G401 (cell line): ENCODE results near the gene GM2A. TPM values are rescaled to one million over a fixed set of nuclear protein-coding genes. Genes with fewer than 3 reads are reported as not detected.

Experiments used
- DNase-seq: peaks from one replicate; pipeline ENCODE4 v3.0.0-alpha.2; 2015; ENCODE audit warnings: low spot score
- in situ Hi-C: cut with HindIII; loops from 2 replicates; pipeline ENCODE4 v1.10.0; 2016; ENCODE audit warnings: low sequenced_read_pairs, mixed read lengths
- total RNA-seq: library from RNA; depleted of rRNA; stranded (reverse); fragments of >200 nt; shearing (Covaris generic); gene quantifications from 2 replicates; pipeline ENCODE4 v1.2.3, GENCODE V29; 2014; rRNA removed

Gene GM2A
- 35.0 and 39.8 TPM in 2 replicates for total RNA-seq

DNA sequence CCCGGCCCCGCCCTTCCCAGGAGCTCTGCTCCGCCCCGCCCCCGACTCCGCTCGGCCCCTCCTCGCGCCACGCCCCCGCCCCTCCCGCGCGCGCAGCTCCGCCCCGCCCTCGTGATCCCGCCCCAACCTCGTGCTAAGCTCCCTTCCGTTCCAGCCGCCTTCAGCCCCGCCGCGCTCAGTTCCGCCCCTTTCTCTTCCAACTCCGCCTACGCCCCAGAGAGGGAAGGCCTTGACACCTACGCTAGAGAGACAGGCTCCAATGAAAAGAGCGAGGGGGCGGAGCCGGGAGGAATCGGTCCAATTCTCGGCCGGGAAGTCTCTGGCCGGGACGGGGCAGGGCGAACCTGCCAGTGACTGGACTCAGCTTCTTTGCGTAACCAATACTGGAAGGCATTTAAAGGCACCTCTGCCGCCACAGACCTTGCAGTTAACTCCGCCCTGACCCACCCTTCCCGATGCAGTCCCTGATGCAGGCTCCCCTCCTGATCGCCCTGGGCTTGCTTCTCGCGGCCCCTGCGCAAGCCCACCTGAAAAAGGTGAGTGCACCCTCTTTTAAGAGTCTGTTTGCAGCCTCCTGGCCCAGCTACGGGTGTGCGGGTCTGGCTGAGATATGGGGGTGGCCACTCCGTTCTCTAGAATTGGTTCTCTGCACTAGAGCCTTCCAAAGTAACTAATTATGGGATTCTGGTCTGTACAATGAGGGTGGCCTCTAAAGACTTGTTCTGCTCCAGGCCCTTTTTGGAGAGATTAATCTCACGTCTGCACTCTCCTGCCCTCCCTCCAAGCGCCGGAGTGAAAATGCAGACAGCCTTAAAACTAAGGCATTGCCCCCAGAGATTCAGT, at the start of gene GM2A:
GM2A (plus strand) TSS at position 424 of the 843 bp plus-strand sequence; CDS start at position 456, 32 bp downstream.
- peak; percentile 100 for DNase-seq
- in situ Hi-C loops = no loop called here

DNA sequence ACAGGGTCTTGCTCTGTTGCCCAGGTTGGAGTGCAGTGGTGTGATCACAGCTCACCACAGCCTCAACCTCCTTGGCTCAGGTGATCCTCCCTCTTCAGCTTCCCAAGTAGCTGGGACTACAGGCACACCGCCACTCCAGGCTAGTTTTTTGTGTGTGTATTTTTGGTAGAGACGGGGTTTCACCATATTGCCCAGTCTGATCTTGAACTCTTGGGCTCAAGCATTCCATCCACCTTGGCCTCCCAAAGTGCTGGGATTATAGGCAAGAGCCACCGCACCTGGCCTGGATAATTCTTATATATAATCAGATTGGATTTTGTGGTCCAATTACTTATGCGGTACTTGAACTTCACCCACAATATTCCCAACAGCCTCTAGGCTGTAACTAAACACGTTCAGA, 48.9 kb upstream of the GM2A start:
- DNase-seq = no peak
- in situ Hi-C loops = no loop called here

DNA sequence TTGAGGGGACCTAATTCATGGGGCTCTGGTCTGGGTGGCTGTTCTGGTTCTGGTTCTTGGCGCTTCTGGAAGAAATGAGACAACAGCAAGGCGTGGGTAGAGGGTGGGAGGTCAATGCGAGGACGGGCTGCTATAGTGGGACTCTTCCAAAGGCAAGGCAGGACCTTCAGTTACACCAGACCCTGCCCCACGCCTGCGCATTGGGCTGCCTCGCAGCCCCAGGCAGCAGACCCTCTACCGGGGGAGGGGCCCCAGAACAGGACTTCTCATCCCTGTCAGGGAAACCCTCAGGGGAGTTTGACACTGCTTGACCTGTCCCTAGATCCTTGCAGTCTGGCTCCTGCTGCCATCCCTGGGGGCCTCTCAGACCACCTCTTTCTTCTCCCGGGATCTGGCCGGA, 47.6 kb upstream of the GM2A start:
- no peak for DNase-seq
- in situ Hi-C loops = no loop called here

DNA sequence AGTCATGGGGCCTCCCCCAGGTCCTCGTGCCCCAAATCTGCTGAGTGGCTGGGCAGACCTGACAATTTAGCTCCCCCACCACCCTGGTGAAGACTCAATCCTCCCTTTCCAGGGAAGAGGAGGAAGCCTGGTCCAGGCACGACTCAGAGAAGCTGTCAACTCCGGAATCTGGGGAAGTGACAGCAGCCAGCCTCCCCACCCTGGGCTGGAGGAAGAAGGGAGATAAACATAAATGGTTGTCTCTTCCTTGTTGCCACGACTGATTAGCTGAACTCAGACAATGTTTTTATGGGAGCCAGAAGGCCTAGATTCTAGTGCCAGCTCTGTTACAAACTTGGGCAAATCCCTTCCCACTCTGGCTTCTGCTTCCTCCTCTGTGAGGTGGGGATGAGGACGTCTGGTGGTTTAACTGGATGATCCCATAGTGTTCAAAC, 44.5 kb upstream of the GM2A start:
- DNase-seq = no peak
- in situ Hi-C loops = no loop called here

DNA sequence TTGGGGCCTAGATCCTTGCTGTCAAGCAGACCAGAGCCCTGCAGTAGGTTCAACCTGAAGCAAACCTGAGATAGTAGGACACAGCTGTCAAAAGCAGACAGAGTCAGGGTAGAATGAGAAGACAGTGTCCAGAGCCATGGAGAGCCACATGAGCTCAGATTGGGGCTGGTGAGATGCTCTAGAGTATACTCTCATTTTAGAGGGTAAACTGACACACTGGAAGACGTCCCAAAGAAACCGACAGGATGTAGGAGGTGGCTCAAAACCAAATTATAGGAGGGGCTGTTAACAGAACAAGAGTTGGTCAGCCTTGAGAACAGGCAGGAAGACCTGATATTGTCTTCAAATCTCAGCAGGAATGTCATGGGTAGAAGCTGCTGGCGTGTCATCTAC, 40.6 kb upstream of the GM2A start:
- in situ Hi-C loops = no loop called here
- no peak for DNase-seq

DNA sequence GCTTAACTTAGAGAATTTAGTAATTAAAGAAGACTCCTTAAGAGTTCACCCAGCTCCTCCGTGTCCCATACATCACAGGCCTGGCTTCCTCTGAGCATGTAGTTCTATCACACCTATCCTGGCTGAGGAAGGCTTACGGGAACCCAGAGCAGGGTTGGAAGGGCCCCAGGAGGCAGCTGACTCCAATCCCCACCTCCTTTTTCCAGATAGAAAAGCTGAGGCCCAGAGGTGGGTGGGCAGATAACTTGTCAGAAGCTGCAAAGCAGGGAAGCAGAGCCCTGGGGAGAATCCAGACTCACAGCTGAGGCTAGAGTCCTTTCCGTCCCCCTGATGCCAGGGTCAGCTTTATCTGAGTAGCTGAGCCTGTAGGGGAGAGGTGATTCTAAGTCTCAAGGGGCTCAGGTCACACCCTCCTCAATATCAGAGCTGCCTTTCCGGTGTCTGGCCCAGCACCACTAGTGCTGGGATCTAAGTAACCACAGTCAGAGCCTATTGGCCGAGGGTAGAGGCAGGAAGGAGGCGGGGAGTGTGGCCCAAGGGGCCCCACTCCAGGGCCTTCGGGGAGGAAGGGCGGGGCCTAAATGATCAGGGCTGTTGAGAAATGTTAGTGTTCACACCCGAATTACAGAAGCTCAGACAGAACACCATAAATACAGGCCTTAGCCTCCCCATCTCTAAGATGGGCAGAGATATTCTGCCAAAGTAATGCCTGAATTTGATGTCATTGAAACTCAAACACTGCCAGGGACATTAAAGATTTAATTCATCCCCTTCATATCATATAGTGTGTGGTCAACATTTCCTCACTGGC, 39.0 kb upstream of the GM2A start:
- DNase-seq = no peak
- in situ Hi-C loops = no loop called here

DNA sequence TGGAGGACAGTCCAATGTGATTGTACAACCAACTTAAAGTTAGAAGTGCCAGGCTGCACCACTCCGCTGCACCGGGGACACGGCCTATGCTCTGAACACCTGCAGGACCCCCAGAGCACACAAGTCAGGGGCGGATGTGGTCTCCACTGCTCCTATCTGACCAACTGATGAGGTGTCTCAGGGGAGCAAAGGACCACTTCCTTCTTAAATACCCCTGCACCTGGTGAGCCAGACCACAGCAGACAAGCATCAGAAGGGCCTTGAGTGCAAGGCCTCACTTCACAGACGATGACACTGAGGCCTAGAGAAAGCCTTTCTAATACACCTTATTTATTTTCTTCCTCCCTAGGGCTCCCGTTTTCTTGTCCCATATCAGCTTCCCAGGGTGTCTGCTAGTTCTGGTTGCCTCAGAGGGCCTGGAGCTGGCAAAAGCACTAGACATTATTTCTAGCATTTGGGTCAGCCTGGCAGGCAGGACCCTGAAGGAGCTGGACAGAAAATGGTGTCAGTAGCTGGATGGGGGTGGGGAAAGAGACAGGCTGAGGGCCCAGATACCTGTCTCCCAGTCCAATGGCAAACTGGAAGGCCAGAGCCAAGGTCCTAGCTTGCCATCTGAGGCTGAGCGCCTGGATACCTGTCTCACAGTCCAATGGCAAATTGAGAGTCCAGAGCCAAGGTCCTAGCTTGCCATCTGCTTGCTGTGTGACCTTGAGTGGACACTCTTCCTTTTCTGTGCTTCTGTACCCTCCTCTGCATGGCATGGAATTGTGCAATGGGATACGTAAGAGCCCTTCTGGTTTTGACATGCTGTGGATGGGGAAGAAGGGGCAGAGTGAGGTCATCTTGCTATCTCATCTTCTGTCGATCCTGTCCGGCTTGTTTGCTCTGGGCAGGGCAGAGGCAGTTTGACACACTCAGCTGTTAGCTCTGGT, 38.1 kb upstream of the GM2A start:
- in situ Hi-C loops = no loop called here
- no peak for DNase-seq

DNA sequence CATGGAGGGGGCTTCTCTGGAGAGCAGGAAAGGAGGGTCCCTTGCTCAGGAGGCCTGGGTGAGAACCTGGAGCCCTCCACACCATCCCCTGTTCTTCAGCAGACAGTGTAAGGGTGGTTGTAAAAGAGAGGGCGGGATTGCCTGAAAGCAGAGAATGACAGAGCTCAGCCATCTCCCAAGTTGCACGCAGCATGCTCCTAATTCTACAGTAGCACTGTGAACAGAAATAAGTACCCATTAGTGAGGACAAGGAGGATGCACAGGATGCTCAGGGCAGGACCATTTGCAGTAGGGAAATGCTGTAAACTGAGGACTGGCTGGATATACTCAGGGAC, 37.5 kb upstream of the GM2A start:
- in situ Hi-C loops = no loop called here
- no peak for DNase-seq

DNA sequence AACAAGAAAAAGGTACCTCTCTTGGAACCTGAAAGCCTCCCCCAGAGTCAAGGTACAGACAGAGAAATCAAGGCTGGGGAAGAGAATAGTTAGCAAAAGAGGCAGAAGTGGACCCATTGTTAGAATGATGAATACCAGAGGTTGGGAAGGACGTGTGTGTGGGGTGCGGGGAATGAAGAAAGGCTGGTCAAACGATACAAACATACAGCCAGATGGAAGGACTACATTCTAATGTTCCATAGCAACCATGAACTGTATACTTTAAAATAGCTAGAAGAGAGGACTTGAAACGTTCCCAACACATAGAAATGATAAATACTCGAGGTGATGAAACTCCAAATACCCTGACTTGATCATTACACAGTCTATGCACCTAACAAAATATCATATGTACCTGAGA, 36.2 kb upstream of the GM2A start:
- in situ Hi-C loops = no loop called here

DNA sequence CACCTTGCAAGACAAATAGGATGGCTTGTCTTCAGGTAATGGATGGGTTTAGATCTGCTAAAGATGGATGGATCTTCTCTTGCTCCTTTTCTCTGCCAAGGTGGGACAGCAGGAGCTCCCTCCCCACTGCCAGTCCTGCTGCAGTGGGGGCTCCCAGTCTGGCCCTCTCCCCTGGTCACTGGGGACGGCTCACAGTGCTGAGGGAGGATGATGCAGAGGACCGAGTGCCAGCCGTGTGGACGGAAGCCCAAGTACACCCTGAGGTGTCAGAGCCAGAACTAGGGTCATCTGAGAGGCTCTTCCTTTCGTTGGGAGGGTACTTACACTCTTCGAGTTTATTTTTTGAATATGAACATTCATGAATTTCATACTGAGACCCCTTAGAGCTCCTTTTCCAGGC, 34.8 kb upstream of the GM2A start:
- in situ Hi-C loops = no loop called here
- no peak for DNase-seq

More for the DNA sequence above, 36.2 kb upstream of the GM2A start:
- no peak for DNase-seq

DNA sequence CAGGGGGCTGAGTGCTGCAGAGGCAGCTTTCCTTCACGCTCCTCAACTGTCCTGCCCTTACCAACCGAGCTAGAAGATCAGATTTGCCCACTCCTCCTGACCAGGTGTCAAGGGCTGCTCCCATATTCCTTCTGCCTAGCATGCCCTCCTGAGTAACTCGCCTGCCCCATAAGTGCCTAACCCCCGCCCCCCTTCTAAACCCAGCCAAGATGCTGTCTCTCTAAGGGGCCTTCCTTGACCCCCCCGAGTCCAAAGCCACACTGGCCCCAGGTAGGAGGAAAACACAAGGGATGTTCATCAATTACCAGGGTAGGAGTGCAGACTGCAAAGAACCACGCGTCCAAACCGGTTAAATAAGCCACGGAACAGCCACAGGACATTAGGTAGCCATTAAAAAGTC, 33.8 kb upstream of the GM2A start:
- DNase-seq = no peak
- in situ Hi-C loops = no loop called here

DNA sequence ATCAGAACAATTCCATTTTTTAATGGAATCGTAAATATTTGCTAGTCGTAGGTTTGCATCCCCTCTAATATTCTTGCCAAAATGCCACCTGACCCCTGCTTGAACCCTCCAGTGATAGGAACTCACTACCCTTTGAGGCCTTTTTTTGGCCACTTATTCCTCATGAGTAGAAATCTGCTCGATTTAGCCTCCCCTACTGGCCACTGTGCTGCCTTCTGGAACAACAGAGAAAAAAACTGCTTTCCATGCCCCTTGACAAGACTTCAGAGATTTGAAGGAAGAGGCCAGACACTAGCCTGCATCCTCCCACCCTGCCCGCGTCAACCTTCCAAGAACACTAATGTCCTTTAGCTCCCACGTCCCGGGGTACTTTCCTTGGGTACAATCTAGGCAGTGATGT, 33.2 kb upstream of the GM2A start:
- in situ Hi-C loops = no loop called here
- no peak for DNase-seq

DNA sequence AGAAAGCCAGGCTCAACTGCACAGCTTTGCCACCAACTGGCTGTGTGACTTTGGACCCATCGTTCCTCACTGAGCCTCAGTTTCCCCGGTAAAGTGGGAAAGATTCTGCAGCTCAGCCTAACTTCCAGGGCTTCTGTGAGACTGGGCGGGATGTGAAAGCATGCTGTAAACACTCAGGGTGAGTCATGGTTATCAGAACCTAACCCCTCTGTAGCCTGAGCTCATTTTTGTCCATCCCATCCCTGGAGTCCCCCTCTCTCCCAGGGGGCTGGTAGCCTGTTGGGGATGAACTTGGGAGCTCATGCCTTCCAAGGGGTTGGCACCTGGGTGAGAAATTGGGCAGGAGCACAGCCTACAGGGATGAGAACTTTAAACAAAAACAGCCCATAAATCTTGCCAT, 31.4 kb upstream of the GM2A start:
- in situ Hi-C loops = no loop called here
- DNase-seq = no peak

DNA sequence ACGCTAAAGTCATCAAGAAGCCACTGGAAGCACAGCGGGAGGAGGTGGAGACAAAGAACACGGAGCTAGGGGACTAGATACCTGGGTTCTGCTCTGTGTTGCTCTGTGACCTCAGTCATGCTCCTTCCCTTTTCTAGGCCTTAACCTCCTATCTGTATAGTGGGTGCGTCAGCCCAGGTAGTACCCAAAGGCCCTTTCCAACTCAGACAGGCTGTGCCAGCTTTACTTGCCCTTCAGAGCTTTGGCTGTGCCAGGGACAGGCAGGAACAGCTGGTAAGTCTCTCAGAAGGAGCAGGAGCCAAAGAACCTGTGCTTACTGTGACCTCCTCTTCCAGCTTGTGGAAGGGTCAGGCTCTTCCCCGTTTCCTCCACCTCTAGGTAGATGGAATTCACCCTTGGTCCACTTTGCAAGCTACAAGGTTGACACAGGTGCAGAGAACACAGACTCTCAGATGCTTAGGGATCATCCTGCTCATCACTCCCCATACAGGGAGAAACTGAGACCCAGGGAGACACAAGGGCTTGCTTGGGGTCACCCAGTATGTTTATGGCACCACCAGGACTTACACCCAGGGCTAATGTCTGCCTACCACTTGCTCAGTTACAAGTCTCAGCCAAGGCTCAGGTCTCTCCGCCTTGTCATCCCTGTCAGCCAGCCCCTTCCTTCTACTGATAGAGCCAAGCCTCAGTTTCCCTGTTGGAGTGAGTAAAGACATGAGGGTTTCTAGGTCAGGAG, 30.8 kb upstream of the GM2A start:
- in situ Hi-C loops = no loop called here
- no peak for DNase-seq

DNA sequence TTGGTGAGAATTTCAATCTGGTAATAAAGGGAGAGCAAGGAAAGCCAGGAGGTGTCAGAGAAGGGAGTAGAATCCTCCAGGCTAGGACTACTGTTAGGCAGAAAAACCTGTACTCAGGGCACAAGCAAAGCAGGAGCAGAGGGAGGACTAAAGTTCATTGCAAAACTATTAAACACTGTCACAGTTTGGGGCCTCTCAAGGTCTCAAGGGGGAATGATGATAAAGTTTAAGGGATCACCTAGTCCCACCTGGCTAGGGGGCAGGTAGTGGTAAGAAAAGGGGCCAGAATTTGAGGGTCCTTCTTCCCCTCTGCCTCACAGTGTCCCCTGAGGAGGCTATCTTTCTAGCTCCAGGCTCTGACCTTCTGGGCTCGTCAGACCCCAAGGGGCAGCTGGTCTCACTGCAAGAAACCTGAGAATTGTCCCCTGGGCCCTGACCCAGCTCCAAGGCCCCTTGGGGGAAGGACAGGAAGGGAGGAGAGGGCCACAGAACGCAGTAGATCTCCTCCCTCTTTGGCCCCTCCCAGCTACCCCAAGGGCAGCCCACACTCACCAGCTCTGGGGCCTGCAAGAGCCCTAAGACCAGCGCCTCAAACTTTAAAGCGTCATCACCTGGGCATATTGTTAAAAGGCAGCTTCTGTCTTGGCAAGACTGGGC, 30.1 kb upstream of the GM2A start:
- in situ Hi-C loops = no loop called here
- DNase-seq = peak; percentile 4

DNA sequence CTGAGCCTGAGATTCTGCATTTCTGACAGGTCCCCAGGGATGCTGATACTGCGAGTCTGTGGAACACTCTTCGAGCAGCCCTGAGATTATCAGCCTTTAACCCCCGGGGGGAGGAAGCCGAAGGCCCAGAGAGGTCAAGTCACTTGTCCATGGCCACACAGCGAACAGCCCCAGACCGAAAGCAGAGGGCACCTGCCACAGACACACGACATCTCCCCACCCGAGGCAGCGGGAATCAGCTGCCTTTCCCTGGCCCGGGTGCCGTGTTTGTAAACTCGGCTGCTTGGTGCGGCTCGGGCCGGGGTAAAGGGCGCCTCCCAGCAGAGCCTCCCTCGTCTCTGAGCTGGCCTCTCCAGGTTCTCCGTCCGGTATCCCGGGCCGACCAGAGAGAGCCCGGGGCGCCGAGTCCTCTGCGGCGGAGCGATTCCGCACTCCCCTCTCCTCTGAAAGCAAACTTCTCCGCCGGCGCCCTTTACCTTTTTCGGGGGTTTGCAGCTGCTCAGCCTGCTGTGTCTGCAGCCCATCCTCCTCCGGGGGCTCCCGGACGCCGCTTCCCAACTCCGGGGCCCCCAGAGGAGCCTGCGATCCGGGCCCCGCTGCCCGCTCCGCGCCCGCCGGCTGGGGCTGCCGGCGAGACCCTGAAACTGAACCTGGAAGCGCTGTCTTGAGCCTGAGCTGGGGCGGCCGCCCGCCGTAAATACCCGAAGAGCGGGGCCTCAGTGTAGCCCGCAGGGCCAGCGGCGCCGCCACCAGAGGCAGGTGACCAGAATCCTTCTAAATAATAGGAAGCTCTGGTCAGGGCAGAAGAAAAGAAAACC, 29.3 kb upstream of the GM2A start, which contains the start of gene CCDC69:
CCDC69 (minus strand) TSS at position 646 of the 818 bp plus-strand sequence; CDS start at position 524, 122 bp downstream.
- peak; percentile 75 for DNase-seq
- in situ Hi-C loops = no loop called here

DNA sequence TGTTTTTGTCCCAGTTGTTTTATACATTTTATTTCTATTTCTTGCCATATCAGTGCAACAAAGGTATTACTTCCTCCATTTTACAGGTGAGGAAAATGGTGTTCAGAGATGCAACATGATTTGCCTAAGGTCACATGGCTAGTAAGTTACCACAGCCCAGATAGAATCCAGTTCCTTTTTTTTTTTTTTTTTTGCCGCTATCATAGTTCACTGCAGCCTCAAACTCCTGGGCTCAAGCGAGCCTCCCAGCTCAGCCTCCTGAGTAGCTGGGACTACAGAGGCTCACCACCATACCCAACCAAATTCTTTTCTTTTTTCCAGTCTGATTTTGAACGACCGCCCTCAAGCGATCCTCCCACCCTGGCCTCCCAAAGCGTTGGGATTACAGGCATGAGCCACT, 28.6 kb upstream of the GM2A start:
- in situ Hi-C loops = no loop called here

More for the DNA sequence above, 28.6 kb upstream of the GM2A start:
- no peak for DNase-seq
